Measurements from ENCODE around the gene FSTL4. TPM values are rescaled to one million over a fixed set of nuclear protein-coding genes. Genes with fewer than 3 reads are reported as not detected.

Gene FSTL4
- total and polyA plus RNA-seq, 2 experiments from 2014 or later, result 0.47 to 0.74 TPM

DNA sequence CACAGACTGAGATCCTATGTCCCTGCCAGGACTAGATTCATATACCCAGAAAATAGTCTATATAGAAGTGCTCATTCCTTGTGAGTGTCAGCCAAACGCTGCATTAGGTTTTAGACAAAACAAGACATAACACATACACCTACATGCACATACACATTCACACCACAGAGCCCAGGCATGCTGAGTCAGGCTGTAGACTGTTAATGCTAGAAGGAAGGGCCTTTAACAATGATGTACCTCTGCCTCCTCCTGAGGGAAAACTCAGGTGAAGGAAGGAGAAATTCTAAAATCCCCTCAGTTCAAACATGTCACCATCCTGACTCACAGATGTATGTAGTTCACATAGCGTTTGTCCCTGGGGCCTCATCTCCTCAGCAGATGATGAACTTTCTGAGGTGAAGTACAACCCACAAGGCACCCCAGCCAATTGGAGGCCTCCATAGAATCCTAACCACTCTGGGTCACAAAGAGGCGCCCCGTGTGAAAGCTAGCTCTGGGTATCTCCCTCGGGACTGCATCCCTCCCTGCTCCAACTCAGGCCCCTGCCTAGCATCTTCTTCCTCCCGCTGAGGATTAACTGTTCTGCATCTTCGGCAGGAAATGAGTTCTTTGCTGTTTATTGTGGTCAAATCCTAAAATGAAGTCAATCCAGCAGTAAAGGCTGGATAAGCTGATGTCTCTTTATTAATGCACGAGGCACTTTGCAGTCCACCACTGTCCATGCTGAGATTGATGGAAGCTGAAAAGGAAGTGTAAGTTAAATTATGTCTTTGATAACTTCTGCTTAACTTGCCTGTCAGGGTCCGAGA, 40.8 kb upstream of the FSTL4 start:
- Histone ChIP-seq H3K9me3 (ENCODE audit: low read depth) (no peaks in the 10 kb centered on the region), H2AFZ (no peak overlapping the region), H3K27me3 (no peaks in the 10 kb centered on the region), H3K36me3 (replicated peaks; ENCODE audit: insufficient read depth, low read depth) (no peaks in the 10 kb centered on the region), H3K4me1 (ENCODE audit: insufficient read depth) (no peaks in the 10 kb centered on the region), H4K20me1 (ENCODE audit: insufficient read depth, poor library complexity, severe bottlenecking) (no peaks in the 10 kb centered on the region), H3K4me2 (no peak overlapping the region), H3K4me3 (no peak overlapping the region), H3K27ac (no peak overlapping the region), H3K79me2 (no peaks in the 10 kb centered on the region), H3K9me2 (replicated peaks; ENCODE audit: insufficient read depth) (no peaks in the 10 kb centered on the region)
- no peak for DNase-seq (ENCODE audit: low spot score)
- 50% methylated on average over 9 of the region's 9 CpGs for WGBS (ENCODE audit: low lambda C conversion rate, missing lambda C conversion rate)
- TF ChIP-seq CTCF (IDR thresholded peaks at IDR 0.05; ENCODE audit: poor library complexity), result no peak
- no peak for TF ChIP-seq EZH2phosphoT487 (IDR thresholded peaks at IDR 0.05; ENCODE audit: low read depth, severe bottlenecking, unreplicated experiment)
- no peak for TF ChIP-seq EZH2 (IDR thresholded peaks at IDR 0.05; ENCODE audit: borderline replicate concordance)

GRCh38 chr5:133644000-133644865, 31.9 kb upstream of the FSTL4 start:
- no peak overlapping the region for H2AFZ ChIP-seq
- no peaks in the 10 kb centered on the region for H3K79me2 ChIP-seq
- no peak overlapping the region for H3K27ac ChIP-seq
- no peak for DNase-seq (ENCODE audit: low spot score)
- TF ChIP-seq EZH2 (IDR thresholded peaks at IDR 0.05; ENCODE audit: borderline replicate concordance) (no peak), EZH2phosphoT487 (IDR thresholded peaks at IDR 0.05; ENCODE audit: low read depth, severe bottlenecking, unreplicated experiment) (no peak), CTCF (IDR thresholded peaks at IDR 0.05; ENCODE audit: poor library complexity) (no peak)
- H3K36me3 ChIP-seq (replicated peaks; ENCODE audit: insufficient read depth, low read depth), result no peaks in the 10 kb centered on the region
- H3K4me2 ChIP-seq, result no peak overlapping the region
- WGBS (ENCODE audit: low lambda C conversion rate, missing lambda C conversion rate), result 87% methylated on average over 8 of the region's 8 CpGs
- no peaks in the 10 kb centered on the region for H3K9me2 ChIP-seq (replicated peaks; ENCODE audit: insufficient read depth)
- peaks cover 13% of the 10 kb centered on the region for H3K27me3 ChIP-seq
- no peak overlapping the region for H3K4me3 ChIP-seq
- no peaks in the 10 kb centered on the region for H3K4me1 ChIP-seq (ENCODE audit: insufficient read depth)
- H3K9me3 ChIP-seq (ENCODE audit: low read depth), result no peaks in the 10 kb centered on the region
- no peaks in the 10 kb centered on the region for H4K20me1 ChIP-seq (ENCODE audit: insufficient read depth, poor library complexity, severe bottlenecking)

- H3K4me2 ChIP-seq, result no peak overlapping the region
Measured at GRCh38 chr5:133643365-133643764, 31.0 kb upstream of the FSTL4 start.

More at GRCh38 chr5:133643365-133643764, 31.0 kb upstream of the FSTL4 start:
- Histone ChIP-seq H3K27ac (no peak overlapping the region), H2AFZ (no peak overlapping the region), H4K20me1 (ENCODE audit: insufficient read depth, poor library complexity, severe bottlenecking) (no peaks in the 10 kb centered on the region), H3K9me2 (replicated peaks; ENCODE audit: insufficient read depth) (no peaks in the 10 kb centered on the region), H3K36me3 (replicated peaks; ENCODE audit: insufficient read depth, low read depth) (no peaks in the 10 kb centered on the region), H3K4me3 (no peak overlapping the region), H3K27me3 (peaks cover 13% of the 10 kb centered on the region), H3K79me2 (no peaks in the 10 kb centered on the region), H3K4me1 (ENCODE audit: insufficient read depth) (no peaks in the 10 kb centered on the region), H3K9me3 (ENCODE audit: low read depth) (no peaks in the 10 kb centered on the region)
- DNase-seq (ENCODE audit: low spot score), result no peak
- WGBS (ENCODE audit: low lambda C conversion rate, missing lambda C conversion rate), result 90% methylated on average over 4 of the region's 4 CpGs
- no peak for TF ChIP-seq CTCF (IDR thresholded peaks at IDR 0.05; ENCODE audit: poor library complexity)
- no peak for TF ChIP-seq EZH2phosphoT487 (IDR thresholded peaks at IDR 0.05; ENCODE audit: low read depth, severe bottlenecking, unreplicated experiment)
- no peak for TF ChIP-seq EZH2 (IDR thresholded peaks at IDR 0.05; ENCODE audit: borderline replicate concordance)
